IgD-negative memory B cell (primary cell): ENCODE measurements around the gene YWHAG. TPM values are rescaled to one million over a fixed set of nuclear protein-coding genes. Genes with fewer than 3 reads are reported as not detected.
A peak's percentile ranks its signal among the peaks of the same experiment; 100 is the strongest.
"Not testable (repeated sequence)": the region's sequence is repeated elsewhere in the genome, so short reads cannot be mapped to it uniquely, and the experiment has no call there.

ENCODE experiments used
- H3K27ac Mint-ChIP-seq, 3 donors: one replicate each; pipeline ENCODE4 v1.8.0; 2020 to 2022; ENCODE audit warnings: mild to moderate bottlenecking in 3 of 3, mixed read lengths in 3 of 3, moderate library complexity in 1 of 3
- H3K27me3 Mint-ChIP-seq: one replicate; pipeline ENCODE4 v1.8.0; 2021; ENCODE audit warnings: mixed read lengths
- H3K36me3 Mint-ChIP-seq: one replicate; pipeline ENCODE4 v1.8.0; 2020; ENCODE audit warnings: mild to moderate bottlenecking, mixed read lengths
- H3K4me1 Mint-ChIP-seq, 3 donors: one replicate each; pipeline ENCODE4 v1.8.0; 2020 to 2022; ENCODE audit warnings: mixed read lengths in 3 of 3, mild to moderate bottlenecking in 1 of 3
- H3K4me3 Mint-ChIP-seq, 4 donors: one replicate each; pipeline ENCODE4 v1.8.0; 2020 to 2022; ENCODE audit warnings: mild to moderate bottlenecking in 4 of 4, mixed read lengths in 4 of 4, moderate library complexity in 3 of 4
- H3K9me3 Mint-ChIP-seq, 3 donors: one replicate each; pipeline ENCODE4 v1.8.0; 2020 to 2021; ENCODE audit warnings: mixed read lengths in 3 of 3, mild to moderate bottlenecking in 1 of 3
- polyA plus RNA-seq: library from polyadenylated mRNA; unstranded; fragments of 300-500 nt; fragmentation: Illumina TruSeq; gene quantifications from one replicate; pipeline ENCODE4 v1.2.3, GENCODE V29; 2021

The YWHAG gene
- polyA plus RNA-seq, 1 donor from 2014 or later = 3.5 TPM

DNA sequence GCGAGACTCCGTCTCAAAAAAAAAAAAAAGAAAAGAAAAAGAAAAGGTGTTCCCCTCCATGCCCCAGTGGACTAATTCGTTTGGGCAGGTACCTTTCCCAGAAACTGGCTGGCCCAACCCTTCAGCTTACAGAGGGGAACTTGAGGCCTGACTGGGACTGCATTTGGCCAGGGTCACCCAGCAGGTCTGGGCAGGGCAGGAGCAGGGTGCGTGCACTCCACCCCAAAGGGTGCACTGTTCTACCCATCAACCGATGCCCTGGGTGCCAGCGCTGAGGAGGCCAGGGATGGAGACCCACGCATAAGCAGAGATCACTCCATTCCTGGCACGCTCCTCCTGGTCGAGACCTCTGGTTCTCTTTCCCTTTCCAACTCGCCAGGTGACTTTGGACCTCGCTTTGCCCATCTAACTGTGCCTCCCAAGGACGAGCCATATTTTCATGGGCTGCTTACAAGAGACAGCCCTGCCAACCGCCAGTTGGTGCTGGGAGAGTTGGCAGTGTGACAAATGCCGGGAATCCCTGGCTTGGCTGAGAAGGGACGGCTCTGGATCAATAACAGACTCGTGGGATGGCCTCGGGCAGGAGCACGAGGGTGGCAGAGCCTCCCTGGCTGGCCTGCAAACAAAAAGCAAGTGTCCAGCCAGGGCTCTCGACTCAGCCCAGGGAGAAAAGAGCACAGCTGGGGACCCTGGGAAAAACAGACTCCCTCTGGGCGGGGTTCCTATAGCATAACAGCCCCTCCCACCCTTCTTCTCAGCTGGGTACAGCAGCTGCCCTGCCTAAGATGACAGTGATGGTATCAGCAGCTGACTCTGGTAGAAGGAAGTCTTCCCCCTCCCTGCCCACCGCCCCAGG, 48.5 kb downstream of the YWHAG start:
- Mint-ChIP-seq H3K27me3 (no peaks in the 10 kb centered on the region), H3K9me3 (no peaks in the 10 kb centered on the region), H3K27ac (no peak overlapping the region), H3K4me1 (peaks cover 0 to 7% (median 0%) of the 10 kb centered on the region in 3 donors), H3K4me3 (no peak overlapping the region), H3K36me3 (no peaks in the 10 kb centered on the region)

DNA sequence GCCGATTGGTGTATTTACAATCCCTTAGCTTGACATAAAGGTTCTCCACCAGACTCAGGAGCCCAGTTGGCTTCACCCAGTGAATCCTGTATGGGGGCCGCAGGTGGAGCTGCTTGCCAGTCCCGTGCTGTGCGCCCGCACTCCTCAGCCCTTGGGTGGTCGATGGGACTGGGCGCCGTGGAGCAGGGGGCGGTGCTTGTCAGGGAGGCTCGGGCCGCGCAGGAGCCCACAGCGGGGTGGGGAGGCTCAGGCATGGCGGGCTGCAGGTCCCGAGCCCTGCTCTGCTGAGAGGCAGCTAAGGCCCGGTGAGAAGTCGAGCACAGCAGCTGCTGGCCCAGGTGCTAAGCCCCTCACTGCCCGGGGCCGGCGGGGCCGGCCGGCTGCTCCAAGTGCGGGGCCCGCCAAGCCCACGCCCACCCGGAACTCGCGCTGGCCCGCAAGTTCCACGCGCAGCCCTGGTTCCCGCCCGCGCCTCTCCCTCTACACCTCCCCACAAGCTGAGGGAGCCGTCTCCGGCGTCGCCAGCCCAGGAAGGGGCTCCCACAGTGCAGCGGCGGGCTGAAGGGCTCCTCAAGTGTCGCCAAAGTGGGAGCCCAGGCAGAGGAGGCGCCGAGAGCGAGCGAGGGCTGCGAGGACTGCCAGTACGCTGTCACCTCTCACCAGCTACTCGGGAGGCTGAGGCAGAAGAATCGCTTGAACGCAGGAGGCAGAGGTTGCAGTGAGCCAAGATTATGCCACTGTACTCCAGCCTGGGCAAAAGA, 49.3 kb downstream of the YWHAG start:
- not testable (repeated sequence) for H3K9me3 Mint-ChIP-seq, H3K36me3 Mint-ChIP-seq, H3K4me1 Mint-ChIP-seq, H3K27ac Mint-ChIP-seq, H3K27me3 Mint-ChIP-seq
- H3K4me3 Mint-ChIP-seq = peak overlapping the region in 1 of 4 donors; percentile 18

DNA sequence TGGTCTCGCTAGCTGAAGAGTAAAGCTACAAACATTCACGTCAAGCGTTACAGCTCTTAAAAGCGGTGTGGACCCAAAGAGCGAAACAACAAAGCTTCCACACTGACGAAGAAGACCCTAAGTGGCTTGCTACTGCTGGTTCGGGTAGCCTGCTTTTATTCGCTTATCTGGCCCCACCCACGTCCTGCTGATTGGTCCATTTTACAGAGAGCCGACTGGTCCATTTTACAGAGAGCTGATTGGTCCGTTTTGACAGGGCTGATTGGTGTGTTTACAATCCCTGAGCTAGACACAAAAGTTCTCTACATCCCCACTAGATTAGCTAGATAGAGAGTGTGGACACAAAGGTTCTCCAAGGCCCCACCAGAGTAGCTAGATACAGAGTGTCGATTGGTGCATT, 49.9 kb downstream of the YWHAG start:
- not testable (repeated sequence) for H3K4me1 Mint-ChIP-seq, H3K27me3 Mint-ChIP-seq, H3K9me3 Mint-ChIP-seq, H3K36me3 Mint-ChIP-seq
- peak overlapping the region in 1 of 3 donors; percentile 35 for H3K27ac Mint-ChIP-seq
- H3K4me3 Mint-ChIP-seq = peak overlapping the region in 1 of 4 donors; percentile 18

DNA sequence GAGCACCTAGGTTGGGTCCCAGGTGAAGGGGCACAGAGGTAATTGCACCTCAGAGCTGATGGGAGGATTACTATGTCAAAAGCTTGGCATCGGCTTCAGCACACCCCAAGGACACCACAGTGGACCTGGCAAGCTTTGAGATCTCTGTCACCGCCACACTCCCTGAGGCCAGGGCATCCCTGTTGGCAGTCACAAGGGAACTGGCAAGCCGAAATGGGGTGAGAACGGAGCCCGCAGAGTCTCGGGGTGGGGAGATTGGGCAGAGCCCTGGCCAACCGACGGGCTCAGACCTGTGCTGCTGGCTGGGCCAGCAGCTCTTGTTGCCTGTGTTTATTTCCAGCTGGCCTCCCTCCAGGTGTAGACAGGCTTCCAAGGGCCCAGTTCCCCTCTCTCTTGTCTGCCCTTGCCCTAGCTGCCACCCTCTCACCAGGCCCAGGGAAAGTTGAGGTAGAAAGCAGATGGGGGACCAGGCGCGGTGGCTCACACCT, 53.9 kb downstream of the YWHAG start:
- Mint-ChIP-seq H3K4me1 (peaks cover 4 to 9% (median 6%) of the 10 kb centered on the region in 3 donors), H3K27ac (peak overlapping the region in 1 of 3 donors; percentile 82), H3K4me3 (peak overlapping the region in 1 of 4 donors; percentile 83), H3K9me3 (no peaks in the 10 kb centered on the region), H3K36me3 (no peaks in the 10 kb centered on the region), H3K27me3 (peaks cover 4% of the 10 kb centered on the region)

DNA sequence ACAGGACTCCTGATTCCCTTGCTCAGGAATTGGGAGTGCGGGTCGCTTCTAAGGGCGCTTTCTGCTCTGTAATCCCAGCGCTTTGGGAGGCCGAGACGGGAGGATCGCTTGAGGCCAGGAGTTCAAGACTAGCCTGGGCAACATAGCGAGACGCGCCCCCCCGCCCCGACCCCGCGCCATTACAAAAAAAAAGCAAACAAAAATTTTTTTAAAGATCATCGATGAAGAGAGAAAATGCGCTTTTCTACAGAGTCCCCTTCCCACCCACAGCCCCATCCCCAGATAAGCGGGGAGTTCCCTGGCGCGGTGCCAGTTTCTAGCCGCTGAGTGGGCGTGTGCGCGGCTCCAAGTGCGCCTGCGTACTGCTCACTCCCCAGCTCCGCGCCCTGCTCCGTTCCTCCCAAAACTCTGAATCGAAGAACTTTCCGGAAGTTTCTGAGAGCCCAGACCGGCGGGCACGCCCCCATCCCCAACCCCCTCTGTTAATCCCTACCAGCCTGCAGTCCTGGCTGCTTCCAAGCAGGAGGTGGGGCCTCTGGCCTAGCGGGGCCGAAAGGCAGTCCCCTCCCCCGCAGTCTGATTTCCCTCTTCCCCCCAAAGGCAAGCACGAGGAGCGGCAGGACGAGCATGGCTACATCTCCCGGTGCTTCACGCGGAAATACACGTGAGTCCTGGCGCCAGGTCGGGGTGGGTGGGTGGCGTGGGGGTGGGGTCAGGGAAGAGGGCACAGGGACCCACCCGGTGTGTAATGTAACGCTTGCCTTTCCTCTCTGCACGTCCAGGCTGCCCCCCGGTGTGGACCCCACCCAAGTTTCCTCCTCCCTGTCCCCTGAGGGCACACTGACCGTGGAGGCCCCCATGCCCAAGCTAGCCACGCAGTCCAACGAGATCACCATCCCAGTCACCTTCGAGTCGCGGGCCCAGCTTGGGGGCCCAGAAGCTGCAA, 55.3 kb downstream of the YWHAG start:
- H3K36me3 Mint-ChIP-seq = no peaks in the 10 kb centered on the region
- H3K27ac Mint-ChIP-seq = peak overlapping the region; percentile 74 to 89 (median 82)
- H3K27me3 Mint-ChIP-seq = peaks cover 4% of the 10 kb centered on the region
- H3K4me1 Mint-ChIP-seq = peaks cover 4 to 9% (median 6%) of the 10 kb centered on the region in 3 donors
- peak overlapping the region; percentile 83 to 97 (median 93) for H3K4me3 Mint-ChIP-seq
- no peaks in the 10 kb centered on the region for H3K9me3 Mint-ChIP-seq

DNA sequence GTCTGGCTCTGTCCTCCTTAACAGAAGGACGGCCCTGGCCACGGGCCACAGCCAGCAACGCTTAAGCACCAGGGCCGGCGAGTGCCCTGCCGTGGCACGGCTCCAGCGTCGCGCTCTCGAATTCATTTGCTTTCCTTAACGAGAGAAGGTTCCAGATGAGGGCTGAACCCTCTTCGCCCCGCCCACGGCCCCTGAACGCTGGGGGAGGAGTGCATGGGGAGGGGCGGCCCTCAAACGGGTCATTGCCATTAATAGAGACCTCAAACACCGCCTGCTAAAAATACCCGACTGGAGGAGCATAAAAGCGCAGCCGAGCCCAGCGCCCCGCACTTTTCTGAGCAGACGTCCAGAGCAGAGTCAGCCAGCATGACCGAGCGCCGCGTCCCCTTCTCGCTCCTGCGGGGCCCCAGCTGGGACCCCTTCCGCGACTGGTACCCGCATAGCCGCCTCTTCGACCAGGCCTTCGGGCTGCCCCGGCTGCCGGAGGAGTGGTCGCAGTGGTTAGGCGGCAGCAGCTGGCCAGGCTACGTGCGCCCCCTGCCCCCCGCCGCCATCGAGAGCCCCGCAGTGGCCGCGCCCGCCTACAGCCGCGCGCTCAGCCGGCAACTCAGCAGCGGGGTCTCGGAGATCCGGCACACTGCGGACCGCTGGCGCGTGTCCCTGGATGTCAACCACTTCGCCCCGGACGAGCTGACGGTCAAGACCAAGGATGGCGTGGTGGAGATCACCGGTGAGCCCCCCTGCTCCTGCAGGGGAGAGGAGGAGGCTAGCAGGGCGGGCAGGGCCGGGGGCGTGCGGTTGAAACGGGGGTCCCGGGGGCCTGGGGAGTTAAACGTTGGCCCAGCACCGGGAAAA, 56.2 kb downstream of the YWHAG start, which contains the start of gene HSPB1:
TSS of gene HSPB1 (plus strand) at position 327 of the 855 bp plus-strand sequence. CDS start at position 367, 40 bp downstream.
- no peaks in the 10 kb centered on the region for H3K36me3 Mint-ChIP-seq
- H3K9me3 Mint-ChIP-seq = no peaks in the 10 kb centered on the region
- H3K27me3 Mint-ChIP-seq = peaks cover 4% of the 10 kb centered on the region
- H3K4me3 Mint-ChIP-seq = peak within 1 kb of the TSS; percentile 83 to 97 (median 93)
- H3K27ac Mint-ChIP-seq = peak within 1 kb of the TSS; percentile 76 to 82 (median 81)
- peaks cover 4 to 9% (median 6%) of the 10 kb centered on the region in 3 donors for H3K4me1 Mint-ChIP-seq

DNA sequence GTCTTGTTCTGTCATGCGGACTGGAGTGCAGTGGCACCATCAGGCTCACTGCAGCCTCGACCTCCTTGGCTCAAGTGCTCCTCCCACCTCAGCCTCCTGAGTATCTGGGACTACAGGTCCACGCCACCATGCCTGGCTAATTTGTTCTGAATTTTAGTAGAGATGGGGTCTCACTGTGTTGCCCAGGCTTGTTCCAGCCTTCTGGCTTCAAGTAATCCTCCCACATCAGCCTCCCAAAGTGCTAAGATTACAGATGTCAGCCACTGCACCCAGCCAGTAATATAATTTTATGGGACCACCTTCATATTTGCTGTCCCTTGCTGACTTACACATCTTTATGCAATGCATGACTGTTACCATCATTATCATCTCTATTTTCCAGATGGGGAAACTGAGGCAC, 57.8 kb downstream of the YWHAG start:
- Mint-ChIP-seq H3K9me3 (no peaks in the 10 kb centered on the region), H3K4me1 (peaks cover 4 to 9% (median 9%) of the 10 kb centered on the region in 3 donors), H3K36me3 (no peaks in the 10 kb centered on the region), H3K27ac (no peak overlapping the region), H3K4me3 (peak overlapping the region in 1 of 4 donors; percentile 36), H3K27me3 (peaks cover 4% of the 10 kb centered on the region)

DNA sequence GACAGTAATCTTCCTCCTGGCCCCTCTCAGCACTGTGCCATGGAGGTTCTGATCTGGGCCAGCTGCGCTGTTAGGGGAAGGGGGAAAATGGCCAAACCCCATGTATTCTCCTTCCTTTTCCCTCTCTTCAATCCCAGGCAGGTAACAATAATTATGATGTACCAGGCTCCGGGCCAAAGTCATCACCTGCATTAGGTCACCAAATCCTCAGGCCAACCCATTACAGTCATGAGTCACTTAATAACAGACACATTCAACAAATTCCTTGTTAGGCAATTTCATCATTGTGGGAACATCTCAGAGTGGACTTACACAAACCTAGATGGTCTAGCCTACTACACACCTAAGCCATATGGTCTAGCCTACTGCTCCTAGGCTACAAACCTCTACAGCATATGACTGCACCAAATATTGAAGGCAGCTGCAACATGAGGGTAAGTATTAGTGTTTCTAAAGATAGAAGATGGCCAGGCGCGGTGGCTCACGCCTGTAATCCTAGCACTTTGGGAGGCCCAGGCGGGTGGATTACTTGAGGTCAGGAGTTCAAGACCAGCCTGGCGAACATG, 58.5 kb downstream of the YWHAG start:
- Mint-ChIP-seq H3K27ac (peak overlapping the region in 1 of 3 donors; percentile 25), H3K4me1 (peaks cover 4 to 9% (median 9%) of the 10 kb centered on the region in 3 donors), H3K4me3 (peak overlapping the region in 2 of 4 donors; percentile 7 to 59)

DNA sequence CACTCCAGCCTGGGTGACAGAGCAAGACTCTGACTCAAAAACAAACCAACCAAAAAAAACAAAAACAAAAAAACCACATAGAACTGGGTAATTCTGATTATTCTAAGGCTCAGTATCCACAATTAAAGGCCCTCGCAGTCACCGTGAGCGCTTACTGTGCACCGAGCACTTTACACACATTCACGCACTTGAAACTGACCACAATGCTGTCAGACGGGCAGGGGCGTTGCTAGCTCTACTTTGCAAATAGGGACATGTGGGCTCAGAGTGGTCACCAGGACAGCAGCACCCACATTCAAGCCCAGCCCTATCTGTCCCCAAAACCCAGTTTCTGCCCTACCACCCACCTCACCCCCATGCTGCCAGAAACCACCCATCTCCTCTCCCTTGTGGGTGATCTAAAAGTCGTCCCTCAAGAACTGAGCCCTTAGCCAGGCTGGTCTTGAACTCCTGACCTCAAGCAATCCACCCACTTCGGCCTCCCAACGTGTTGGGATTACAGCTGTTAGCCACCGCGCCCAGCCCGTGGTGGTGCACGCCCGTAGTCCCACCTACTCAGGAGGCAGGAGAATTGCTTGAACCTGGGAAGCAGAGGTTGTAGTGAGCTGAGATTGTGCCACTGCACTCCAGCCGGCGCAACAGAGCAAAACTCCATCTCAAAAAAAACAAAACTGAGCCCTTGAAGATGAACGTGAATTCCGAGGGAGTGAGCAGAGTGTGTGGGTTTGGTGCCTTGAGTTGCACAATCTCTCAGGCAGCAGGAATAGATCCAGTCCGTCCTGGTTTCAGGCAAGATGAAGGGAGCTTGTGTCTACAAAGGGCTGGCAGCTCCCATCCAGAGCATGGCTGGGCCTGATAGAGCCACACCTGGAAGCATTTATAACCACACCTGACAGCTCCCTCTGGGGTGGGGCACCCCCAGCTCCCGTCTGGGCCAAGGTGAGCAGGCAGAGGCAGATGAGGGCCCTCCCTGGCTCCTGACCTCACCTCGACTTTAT, 61.7 kb downstream of the YWHAG start:
- H3K4me1 Mint-ChIP-seq = peaks cover 0 to 5% (median 4%) of the 10 kb centered on the region in 3 donors
- peaks cover 5% of the 10 kb centered on the region for H3K27me3 Mint-ChIP-seq
- H3K9me3 Mint-ChIP-seq = no peaks in the 10 kb centered on the region
- H3K36me3 Mint-ChIP-seq = no peaks in the 10 kb centered on the region
- no peak overlapping the region for H3K27ac Mint-ChIP-seq
- H3K4me3 Mint-ChIP-seq = peak overlapping the region in 1 of 4 donors; percentile 37

More for the DNA sequence above, 58.5 kb downstream of the YWHAG start:
- no peaks in the 10 kb centered on the region for H3K9me3 Mint-ChIP-seq
- H3K27me3 Mint-ChIP-seq = peaks cover 8% of the 10 kb centered on the region
- H3K36me3 Mint-ChIP-seq = no peaks in the 10 kb centered on the region

DNA sequence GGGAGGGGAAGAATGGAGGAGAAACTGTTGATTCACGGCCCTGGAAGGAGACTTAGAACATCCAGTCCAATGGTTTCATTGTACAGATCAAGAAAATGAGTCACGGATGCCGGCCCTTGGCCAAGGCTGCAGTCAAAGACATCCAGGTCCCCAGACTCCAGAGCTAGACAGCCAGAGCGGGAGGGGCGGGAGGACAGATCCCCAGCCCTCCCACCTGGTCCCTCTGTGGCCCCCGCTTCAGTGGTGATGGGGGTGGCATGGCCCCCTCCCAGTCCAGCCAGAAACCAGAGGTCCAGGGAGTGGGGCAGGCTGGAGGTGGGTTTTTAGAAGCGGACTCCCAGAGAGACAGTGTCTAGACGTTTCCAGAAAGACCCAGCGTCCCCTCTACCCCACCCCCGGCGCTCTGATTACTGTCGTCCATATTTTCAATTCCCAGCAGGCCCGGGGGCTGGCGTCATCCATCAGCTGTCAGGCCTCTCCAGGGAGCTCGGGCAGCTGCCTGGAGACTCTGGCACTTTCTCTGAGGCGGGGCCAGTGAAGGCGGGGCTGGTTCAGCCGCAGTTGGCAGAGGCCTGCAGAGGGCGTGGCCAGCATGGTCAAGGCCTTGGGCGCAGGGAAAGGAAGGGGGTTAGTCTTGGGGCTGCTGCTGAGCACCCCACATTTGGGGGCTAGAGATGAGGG, 64.3 kb downstream of the YWHAG start:
- H3K27ac Mint-ChIP-seq = no peak overlapping the region
- peaks cover 5% of the 10 kb centered on the region for H3K27me3 Mint-ChIP-seq
- peaks cover 0 to 7% (median 5%) of the 10 kb centered on the region in 3 donors for H3K4me1 Mint-ChIP-seq
- H3K9me3 Mint-ChIP-seq = no peaks in the 10 kb centered on the region
- no peaks in the 10 kb centered on the region for H3K36me3 Mint-ChIP-seq
- peak overlapping the region in 1 of 4 donors; percentile 22 for H3K4me3 Mint-ChIP-seq

DNA sequence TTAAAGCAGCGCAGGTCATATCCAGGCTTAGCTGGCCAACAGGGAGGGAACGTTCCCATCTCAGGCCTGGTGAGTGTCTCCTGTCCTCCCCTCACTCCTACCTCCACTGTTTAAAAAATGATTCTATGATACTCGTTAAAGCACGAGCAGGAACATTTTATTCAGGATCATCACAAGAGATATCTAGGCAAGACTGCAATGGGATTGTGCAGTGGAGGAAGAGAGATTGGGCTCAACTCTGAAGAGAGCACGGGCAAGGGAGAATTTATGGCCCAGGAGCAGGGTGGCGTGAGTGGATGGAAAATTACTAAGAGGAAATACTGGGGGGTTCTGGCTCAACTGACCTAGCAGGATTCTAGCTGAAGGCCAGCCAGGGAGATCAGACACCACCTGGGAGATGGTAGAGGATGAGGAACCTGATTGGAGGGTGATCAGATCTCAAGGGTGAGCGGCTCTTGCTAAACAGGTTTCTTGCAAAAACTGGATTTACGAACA, 65.3 kb downstream of the YWHAG start:
- Mint-ChIP-seq H3K27ac (no peak overlapping the region), H3K27me3 (peaks cover 5% of the 10 kb centered on the region), H3K36me3 (no peaks in the 10 kb centered on the region), H3K4me3 (no peak overlapping the region), H3K4me1 (peaks cover 0 to 7% (median 5%) of the 10 kb centered on the region in 3 donors), H3K9me3 (no peaks in the 10 kb centered on the region)

DNA sequence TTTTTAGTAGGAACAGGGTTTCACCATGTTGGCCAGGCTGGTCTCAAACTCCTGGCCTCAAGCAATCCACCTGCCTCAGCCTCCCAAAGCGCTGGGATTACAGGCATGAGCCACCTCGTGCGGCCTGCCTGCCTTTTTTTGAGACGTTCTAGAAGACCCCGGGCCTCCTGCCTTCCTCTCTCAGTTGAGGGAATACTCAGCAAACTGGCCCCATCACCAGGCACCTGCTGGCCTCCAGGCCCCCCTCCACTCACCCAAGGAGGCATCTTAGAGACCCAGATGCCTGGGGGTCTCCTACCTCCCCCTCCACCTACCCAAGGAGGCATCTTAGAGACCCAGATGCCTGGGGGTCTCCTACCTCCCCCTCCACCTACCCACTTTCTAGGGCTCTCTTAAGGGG, 65.9 kb downstream of the YWHAG start:
- not testable (repeated sequence) for H3K27ac Mint-ChIP-seq, H3K9me3 Mint-ChIP-seq, H3K27me3 Mint-ChIP-seq, H3K4me1 Mint-ChIP-seq, H3K36me3 Mint-ChIP-seq, H3K4me3 Mint-ChIP-seq
